SK-N-SH treated with all-trans-retinoic acid at 6 μM for 48 hours (cell line): ENCODE data around the gene LRRC42.

Source experiments
- ATAC-seq: fragments of 200-7000 bp; cut with Tn5 transposase; 3 replicates; pipeline ENCODE4 v1.9.1; 2020; ENCODE audit warnings: mild to moderate bottlenecking, moderate library complexity
- ARNTL ChIP-seq: fragments of 450-650 bp; formaldehyde crosslinking; IDR thresholded peaks from 2 replicates; pipeline ENCODE4 v1.5.0; 2020; ENCODE audit warnings: low read depth, mild to moderate bottlenecking, moderate library complexity, borderline replicate concordance
- BACH2 ChIP-seq: fragments of 250-450 bp; sonication (Bioruptor Pico); IDR thresholded peaks from 2 replicates; pipeline ENCODE4 v1.9.0; 2021; ENCODE audit warnings: mild to moderate bottlenecking, borderline replicate concordance
- CSDC2 ChIP-seq: fragments of 250-450 bp; sonication (Bioruptor Pico); IDR thresholded peaks from 2 replicates; pipeline ENCODE4 v1.5.0; 2020; ENCODE audit warnings: mild to moderate bottlenecking, moderate library complexity
- ESRRG ChIP-seq: fragments of 250-450 bp; sonication (Bioruptor Pico); IDR thresholded peaks from 2 replicates; pipeline ENCODE4 v1.6.1; 2021; ENCODE audit warnings: mild to moderate bottlenecking
- GLIS3 ChIP-seq: fragments of 250-450 bp; sonication (Bioruptor Pico); IDR thresholded peaks from 2 replicates; pipeline ENCODE4 v1.5.0; 2020; ENCODE audit warnings: mild to moderate bottlenecking, moderate library complexity
- ISL1 ChIP-seq: fragments of 250-450 bp; sonication (Bioruptor Pico); IDR thresholded peaks from 2 replicates; pipeline ENCODE4 v2.1.2; 2022; ENCODE audit warnings: mild to moderate bottlenecking, moderate library complexity
- OSR1 ChIP-seq: fragments of 250-450 bp; sonication (Bioruptor Pico); IDR thresholded peaks from 2 replicates; pipeline ENCODE4 v1.8.0; 2022; ENCODE audit warnings: moderate library complexity, mild to moderate bottlenecking, inconsistent platforms
- PPARA ChIP-seq: fragments of 250-450 bp; sonication (Bioruptor Pico); IDR thresholded peaks from 2 replicates; pipeline ENCODE4 v1.5.0; 2020; ENCODE audit warnings: mild to moderate bottlenecking, borderline replicate concordance
- RARB ChIP-seq: fragments of 250-450 bp; sonication (Bioruptor Pico); IDR thresholded peaks from 2 replicates; pipeline ENCODE4 v1.8.0; 2021; ENCODE audit warnings: mild to moderate bottlenecking, moderate library complexity
- SNAI2 ChIP-seq: fragments of 250-450 bp; sonication (Bioruptor Pico); IDR thresholded peaks from 2 replicates; pipeline ENCODE4 v1.5.0; 2020; ENCODE audit warnings: mild to moderate bottlenecking, moderate library complexity
- TCF4 ChIP-seq: fragments of 250-450 bp; sonication (Bioruptor Pico); IDR thresholded peaks from 2 replicates; pipeline ENCODE4 v1.8.0; 2021; ENCODE audit warnings: mild to moderate bottlenecking, moderate library complexity, borderline replicate concordance
- TOX ChIP-seq: fragments of 250-450 bp; sonication (Bioruptor Pico); IDR thresholded peaks from 2 replicates; pipeline ENCODE4 v1.8.0; 2021; ENCODE audit warnings: mild to moderate bottlenecking, moderate library complexity, borderline replicate concordance
- TSHZ2 ChIP-seq: fragments of 250-450 bp; sonication (Bioruptor Pico); IDR thresholded peaks from 2 replicates; pipeline ENCODE4 v1.5.0; 2020; ENCODE audit warnings: mild to moderate bottlenecking, moderate library complexity
- ZC3H10 ChIP-seq: fragments of 250-450 bp; sonication (Bioruptor Pico); IDR thresholded peaks from 2 replicates; pipeline ENCODE4 v1.5.1; 2021; ENCODE audit warnings: mild to moderate bottlenecking, moderate library complexity
- ZFP3 ChIP-seq: fragments of 250-450 bp; sonication (Bioruptor Pico); IDR thresholded peaks from 2 replicates; pipeline ENCODE4 v1.5.0; 2020; ENCODE audit warnings: mild to moderate bottlenecking, moderate library complexity
- ZFP30 ChIP-seq: fragments of 450-650 bp; formaldehyde crosslinking; IDR thresholded peaks from 2 replicates; pipeline ENCODE4 v1.5.0; 2022; ENCODE audit warnings: mild to moderate bottlenecking, moderate library complexity
- ZNF565 ChIP-seq: fragments of 450-650 bp; formaldehyde crosslinking; conservative IDR thresholded peaks from 2 replicates; pipeline ENCODE4 v1.5.0; 2020; ENCODE audit warnings: low read depth, mild to moderate bottlenecking, moderate library complexity
- ZNF8 ChIP-seq: fragments of 450-650 bp; formaldehyde crosslinking; IDR thresholded peaks from 2 replicates; pipeline ENCODE4 v1.5.0; 2020; ENCODE audit warnings: mild to moderate bottlenecking, moderate library complexity
- TF ChIP-seq, protein P1 (sequence below): fragments of 250-450 bp; sonication (Bioruptor Pico); IDR thresholded peaks from 2 replicates; pipeline ENCODE4 v1.5.1; 2020; ENCODE audit warnings: low read depth, mild to moderate bottlenecking, moderate library complexity
- TF ChIP-seq, protein P2 (sequence below): fragments of 250-450 bp; sonication (Bioruptor Pico); IDR thresholded peaks from 2 replicates; pipeline ENCODE4 v1.8.0; 2021; ENCODE audit warnings: low read depth, mild to moderate bottlenecking, moderate library complexity, borderline replicate concordance
- TF ChIP-seq, protein P3 (sequence below): fragments of 250-450 bp; sonication (Bioruptor Pico); IDR thresholded peaks from 2 replicates; pipeline ENCODE4 v1.8.0; 2020; ENCODE audit warnings: mild to moderate bottlenecking, moderate library complexity, borderline replicate concordance

The LRRC42 gene

DNA sequence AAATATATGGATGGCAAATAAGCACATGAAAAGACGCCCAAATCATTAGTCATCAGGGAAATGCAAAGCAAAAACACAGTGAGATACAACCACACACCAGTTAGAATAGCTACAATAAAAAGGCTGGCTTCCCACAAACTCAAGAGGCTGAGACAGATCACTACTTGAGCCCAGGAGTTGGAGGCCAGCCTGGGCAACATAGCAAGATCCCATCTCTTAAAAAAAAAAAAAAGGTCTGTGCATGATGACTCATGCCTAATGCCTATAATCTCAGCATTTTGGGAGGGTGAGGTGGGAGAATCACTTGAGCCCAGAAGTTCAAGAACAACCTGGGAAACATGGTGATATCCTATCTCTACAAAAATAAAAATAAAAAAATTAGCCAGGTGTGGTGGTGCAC is 52.1 kb downstream of the LRRC42 start:
- no peak for ATAC-seq
- no peak for TF ChIP-seq ZC3H10
- TF ChIP-seq TOX (CRISPR knock-in tag): no peak
- no peak for TF ChIP-seq ESRRG (CRISPR knock-in tag)
- TF ChIP-seq ARNTL (CRISPR knock-in tag): no peak
- no peak for TF ChIP-seq GLIS3 (CRISPR knock-in tag)
- TF ChIP-seq ZNF565 (CRISPR knock-in tag): no peak
- TF ChIP-seq, protein P1, sequence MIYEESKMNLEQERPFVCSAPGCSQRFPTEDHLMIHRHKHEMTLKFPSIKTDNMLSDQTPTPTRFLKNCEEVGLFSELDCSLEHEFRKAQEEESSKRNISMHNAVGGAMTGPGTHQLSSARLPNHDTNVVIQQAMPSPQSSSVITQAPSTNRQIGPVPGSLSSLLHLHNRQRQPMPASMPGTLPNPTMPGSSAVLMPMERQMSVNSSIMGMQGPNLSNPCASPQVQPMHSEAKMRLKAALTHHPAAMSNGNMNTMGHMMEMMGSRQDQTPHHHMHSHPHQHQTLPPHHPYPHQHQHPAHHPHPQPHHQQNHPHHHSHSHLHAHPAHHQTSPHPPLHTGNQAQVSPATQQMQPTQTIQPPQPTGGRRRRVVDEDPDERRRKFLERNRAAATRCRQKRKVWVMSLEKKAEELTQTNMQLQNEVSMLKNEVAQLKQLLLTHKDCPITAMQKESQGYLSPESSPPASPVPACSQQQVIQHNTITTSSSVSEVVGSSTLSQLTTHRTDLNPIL (CRISPR knock-in tag): no peak
- no peak for TF ChIP-seq ZNF8 (CRISPR knock-in tag)

GRCh38 chr1:53999920-54000319 is 53.8 kb downstream of the LRRC42 start:
- no peak for TF ChIP-seq OSR1 (CRISPR knock-in tag)
- TF ChIP-seq GLIS3 (CRISPR knock-in tag): no peak
- TF ChIP-seq ARNTL (CRISPR knock-in tag): no peak
- no peak for TF ChIP-seq TSHZ2
- TF ChIP-seq, protein P2, sequence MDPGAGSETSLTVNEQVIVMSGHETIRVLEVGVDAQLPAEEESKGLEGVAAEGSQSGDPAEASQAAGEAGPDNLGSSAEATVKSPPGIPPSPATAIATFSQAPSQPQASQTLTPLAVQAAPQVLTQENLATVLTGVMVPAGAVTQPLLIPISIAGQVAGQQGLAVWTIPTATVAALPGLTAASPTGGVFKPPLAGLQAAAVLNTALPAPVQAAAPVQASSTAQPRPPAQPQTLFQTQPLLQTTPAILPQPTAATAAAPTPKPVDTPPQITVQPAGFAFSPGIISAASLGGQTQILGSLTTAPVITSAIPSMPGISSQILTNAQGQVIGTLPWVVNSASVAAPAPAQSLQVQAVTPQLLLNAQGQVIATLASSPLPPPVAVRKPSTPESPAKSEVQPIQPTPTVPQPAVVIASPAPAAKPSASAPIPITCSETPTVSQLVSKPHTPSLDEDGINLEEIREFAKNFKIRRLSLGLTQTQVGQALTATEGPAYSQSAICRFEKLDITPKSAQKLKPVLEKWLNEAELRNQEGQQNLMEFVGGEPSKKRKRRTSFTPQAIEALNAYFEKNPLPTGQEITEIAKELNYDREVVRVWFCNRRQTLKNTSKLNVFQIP (CRISPR knock-in tag): no peak
- no peak for TF ChIP-seq ZFP30
- no peak for TF ChIP-seq ZFP3 (CRISPR knock-in tag)
- TF ChIP-seq, protein P1 (CRISPR knock-in tag): no peak
- TF ChIP-seq, protein P3, sequence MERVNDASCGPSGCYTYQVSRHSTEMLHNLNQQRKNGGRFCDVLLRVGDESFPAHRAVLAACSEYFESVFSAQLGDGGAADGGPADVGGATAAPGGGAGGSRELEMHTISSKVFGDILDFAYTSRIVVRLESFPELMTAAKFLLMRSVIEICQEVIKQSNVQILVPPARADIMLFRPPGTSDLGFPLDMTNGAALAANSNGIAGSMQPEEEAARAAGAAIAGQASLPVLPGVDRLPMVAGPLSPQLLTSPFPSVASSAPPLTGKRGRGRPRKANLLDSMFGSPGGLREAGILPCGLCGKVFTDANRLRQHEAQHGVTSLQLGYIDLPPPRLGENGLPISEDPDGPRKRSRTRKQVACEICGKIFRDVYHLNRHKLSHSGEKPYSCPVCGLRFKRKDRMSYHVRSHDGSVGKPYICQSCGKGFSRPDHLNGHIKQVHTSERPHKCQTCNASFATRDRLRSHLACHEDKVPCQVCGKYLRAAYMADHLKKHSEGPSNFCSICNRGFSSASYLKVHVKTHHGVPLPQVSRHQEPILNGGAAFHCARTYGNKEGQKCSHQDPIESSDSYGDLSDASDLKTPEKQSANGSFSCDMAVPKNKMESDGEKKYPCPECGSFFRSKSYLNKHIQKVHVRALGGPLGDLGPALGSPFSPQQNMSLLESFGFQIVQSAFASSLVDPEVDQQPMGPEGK (CRISPR knock-in tag): no peak
- TF ChIP-seq ISL1 (CRISPR knock-in tag): no peak
- TF ChIP-seq SNAI2 (CRISPR knock-in tag): no peak
- no peak for TF ChIP-seq ZC3H10
- TF ChIP-seq ESRRG (CRISPR knock-in tag): no peak
- TF ChIP-seq ZNF8 (CRISPR knock-in tag): no peak
- TF ChIP-seq TCF4 (CRISPR knock-in tag): no peak
- TF ChIP-seq PPARA (CRISPR knock-in tag): no peak
- TF ChIP-seq ZNF565 (CRISPR knock-in tag): no peak
- no peak for ATAC-seq

- no peak; the same call in 1 of the 3 replicates for ATAC-seq
- TF ChIP-seq ARNTL (CRISPR knock-in tag) (no peak), SNAI2 (CRISPR knock-in tag) (no peak), CSDC2 (CRISPR knock-in tag) (no peak), ZNF8 (CRISPR knock-in tag) (no peak), PPARA (CRISPR knock-in tag) (no peak), ZFP3 (CRISPR knock-in tag) (no peak), TSHZ2 (no peak), RARB (no peak), TOX (CRISPR knock-in tag) (no peak), ZFP30 (no peak), BACH2 (CRISPR knock-in tag) (no peak), TCF4 (CRISPR knock-in tag) (no peak), OSR1 (CRISPR knock-in tag) (no peak), ZC3H10 (no peak)
- TF ChIP-seq, protein P1 (CRISPR knock-in tag): no peak
Observed at GRCh38 chr1:54001591-54001990, 55.4 kb downstream of the LRRC42 start.
